Hematopoietic multipotent progenitor cell treated with erythropoietin and hydrocortisone succinate and interleukin-3 and kit ligand, for 8 days (in vitro differentiated cells): Measurements from ENCODE around the gene SLC25A11.

Experiments used
- DNase-seq: peaks from one replicate; pipeline ENCODE4 v3.0.0-alpha.2; 2015

The SLC25A11 gene

DNA sequence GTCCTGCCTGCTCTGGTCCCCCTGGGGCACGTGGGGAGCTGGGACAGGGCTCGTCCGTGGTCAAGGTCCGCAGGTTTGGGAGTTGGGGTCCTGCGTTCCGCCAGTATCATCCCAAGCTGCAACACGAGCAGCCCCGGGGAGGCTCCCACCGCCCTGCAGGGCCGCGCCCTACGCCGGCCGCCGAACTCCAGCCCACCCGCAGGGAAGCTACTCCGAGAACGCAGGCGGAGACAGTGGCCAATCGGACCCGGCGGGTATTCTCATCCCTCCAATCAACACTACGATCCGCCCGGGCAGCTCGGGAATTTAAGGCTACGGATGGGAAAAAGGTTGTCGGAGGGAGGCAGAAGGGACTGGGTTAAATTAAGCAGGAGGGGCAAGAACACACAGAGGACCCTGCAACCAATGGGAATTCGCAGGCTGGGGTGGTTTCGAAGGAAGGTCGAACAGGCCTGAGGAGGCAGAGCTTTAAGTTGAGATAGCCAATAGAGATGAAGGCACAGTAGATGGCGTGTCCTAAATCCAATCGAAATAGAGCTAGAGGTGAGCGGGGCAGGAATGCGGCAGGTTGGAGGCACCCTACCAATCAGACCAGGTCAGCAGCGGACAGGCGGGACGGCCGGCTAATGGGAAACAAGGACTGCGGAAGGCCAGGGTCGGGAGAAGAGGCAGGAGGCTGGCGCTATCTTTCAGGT lies 27.1 kb upstream of the SLC25A11 start:
- DNase-seq: peak; percentile 100

DNA sequence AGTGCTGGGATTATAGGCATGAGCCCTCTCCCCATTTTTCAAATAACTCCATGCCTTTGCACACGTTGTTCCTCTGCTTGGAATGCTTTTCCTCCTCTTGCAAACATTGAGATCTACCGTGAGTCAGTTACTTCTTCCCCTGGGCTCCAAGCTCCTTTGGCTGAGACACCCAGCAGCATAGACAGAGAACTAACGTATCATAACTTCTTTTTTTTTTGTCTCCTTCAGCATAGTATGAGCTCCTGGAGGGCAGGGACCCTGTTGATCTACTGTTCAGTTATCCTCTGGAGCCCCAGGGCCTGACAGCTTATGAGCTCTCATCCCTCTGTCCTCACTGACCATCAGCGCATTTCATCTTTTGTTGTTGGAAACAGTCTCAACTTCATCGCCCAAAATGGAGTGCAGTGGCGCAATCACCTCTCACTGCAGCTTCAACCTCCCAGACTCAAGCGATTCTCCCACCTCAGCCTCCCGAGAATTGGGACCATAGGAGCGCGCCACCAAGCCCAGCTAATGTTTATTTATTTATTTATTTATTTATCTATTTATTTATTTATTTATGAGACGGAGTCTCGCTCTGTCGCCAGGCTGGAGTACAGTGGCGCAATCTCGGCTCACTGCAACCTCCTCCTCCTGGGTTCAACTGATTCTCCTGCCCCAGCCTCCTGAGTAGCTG lies 25.6 kb upstream of the SLC25A11 start:
- no peak for DNase-seq

GRCh38 chr17:4960279-4960922 lies 20.6 kb upstream of the SLC25A11 start:
- DNase-seq: no peak

DNA sequence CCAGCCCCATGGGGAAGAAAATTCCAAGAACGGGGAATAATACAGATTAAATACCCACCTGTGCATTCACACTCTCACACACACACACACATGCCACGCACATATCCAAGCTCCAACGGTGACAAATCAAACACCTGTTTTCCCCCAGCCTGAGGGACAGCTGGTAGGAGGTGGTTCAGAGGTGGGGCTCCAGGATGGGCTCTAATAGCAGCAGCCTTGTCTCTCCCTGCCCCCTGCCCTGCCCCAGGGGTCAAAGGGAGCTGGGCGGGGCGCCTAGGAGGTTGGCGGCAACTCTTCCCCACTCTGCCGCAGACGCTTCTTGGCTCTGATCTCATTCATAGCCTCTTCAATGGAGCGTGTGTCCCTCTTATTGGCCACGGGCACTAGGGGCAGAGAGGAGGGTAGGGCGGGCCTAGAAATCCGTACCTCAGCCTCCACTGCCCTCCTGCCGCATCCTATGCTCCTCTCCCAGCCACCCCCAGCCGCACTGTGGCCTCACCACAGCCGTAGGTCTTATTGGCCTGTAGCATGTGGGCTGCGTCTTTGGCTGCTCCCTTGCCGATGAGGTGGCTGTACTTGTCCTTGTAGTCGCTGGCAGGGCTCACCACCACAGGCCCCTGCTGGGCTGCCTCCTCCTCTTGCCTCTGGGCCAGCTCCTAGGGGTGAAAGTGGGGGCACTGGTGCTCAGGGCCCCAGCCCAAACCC lies 19.6 kb upstream of the SLC25A11 start:
- DNase-seq: no peak

- DNase-seq: no peak
These were observed 18.3 kb upstream of the SLC25A11 start for GRCh38 chr17:4958102-4958501.

GRCh38 chr17:4956493-4957061 lies 16.7 kb upstream of the SLC25A11 start:
- DNase-seq: peak; percentile 69

- DNase-seq: no peak
These were observed 15.2 kb upstream of the SLC25A11 start for GRCh38 chr17:4955091-4955490.

DNA sequence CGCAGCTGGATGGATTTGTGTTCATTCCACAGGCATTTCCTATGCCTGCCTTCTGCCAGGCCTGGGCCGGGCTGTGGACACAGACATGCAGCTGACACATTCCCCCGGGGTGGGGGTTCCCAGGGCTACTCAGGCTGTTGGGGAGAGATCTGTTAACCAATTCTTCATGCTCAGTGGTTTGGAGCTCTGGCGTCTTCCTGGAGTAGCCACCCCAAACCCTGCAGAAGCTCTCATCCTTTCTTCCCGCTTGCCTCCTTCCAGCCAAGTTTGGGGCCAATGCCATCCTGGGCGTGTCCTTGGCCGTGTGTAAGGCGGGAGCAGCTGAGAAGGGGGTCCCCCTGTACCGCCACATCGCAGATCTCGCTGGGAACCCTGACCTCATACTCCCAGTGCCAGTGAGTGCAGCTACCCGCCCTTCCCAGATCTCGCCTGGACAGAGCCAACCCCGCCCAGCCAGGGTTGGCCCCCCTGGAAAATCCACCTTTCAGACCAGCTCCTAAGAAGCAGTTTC lies 13.7 kb upstream of the SLC25A11 start:
- DNase-seq: no peak

DNA sequence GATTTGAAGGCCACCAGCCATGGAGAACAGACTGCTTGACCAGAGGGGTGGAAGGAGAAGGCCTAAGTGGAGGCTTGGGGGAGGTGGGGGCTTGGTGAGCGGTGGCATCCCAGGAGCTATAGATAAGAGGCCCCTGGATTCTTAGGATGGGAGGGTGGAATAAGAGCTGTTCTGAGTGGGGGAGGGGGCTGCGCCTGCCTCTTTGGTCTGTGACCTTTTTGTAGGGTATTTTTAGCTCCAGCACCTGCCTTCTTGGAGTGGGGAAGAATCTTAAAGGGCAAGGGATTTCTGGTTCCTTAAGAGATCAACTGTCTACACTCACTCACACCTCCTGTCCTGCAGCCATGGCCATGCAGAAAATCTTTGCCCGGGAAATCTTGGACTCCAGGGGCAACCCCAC lies 11.6 kb upstream of the SLC25A11 start:
- no peak for DNase-seq

DNA sequence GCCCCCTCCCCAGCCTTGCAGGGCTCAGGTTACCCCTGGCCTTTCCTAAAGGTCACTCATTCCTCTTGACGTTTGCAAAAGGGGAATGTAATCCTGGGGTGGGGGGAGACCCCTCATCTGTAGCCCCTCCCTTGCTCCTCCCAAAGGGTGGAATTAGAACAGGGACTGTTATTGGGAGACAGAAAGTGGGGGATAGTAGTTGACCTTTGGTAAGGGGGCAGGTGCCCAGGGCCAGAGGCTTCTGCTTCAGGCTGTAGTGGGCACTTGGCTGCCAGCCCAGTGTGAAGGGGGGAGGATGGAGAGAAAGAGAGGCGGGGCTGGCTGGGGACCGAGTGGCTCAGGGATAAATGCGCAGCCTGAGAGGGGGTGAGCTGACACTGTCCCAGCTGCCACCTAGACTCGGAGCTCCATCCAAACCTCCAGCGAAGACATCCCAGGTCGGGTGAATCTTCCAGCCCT lies 10.9 kb upstream of the SLC25A11 start, which contains the start of gene ENO3:
ENO3 (plus strand) TSS at position 374 of the 459 bp plus-strand sequence. CDS start 711 bp downstream, outside the sequence.
- peak; percentile 56 for DNase-seq

- DNase-seq: peak; percentile 86
These were observed 10.4 kb upstream of the SLC25A11 start for GRCh38 chr17:4950075-4950745.

DNA sequence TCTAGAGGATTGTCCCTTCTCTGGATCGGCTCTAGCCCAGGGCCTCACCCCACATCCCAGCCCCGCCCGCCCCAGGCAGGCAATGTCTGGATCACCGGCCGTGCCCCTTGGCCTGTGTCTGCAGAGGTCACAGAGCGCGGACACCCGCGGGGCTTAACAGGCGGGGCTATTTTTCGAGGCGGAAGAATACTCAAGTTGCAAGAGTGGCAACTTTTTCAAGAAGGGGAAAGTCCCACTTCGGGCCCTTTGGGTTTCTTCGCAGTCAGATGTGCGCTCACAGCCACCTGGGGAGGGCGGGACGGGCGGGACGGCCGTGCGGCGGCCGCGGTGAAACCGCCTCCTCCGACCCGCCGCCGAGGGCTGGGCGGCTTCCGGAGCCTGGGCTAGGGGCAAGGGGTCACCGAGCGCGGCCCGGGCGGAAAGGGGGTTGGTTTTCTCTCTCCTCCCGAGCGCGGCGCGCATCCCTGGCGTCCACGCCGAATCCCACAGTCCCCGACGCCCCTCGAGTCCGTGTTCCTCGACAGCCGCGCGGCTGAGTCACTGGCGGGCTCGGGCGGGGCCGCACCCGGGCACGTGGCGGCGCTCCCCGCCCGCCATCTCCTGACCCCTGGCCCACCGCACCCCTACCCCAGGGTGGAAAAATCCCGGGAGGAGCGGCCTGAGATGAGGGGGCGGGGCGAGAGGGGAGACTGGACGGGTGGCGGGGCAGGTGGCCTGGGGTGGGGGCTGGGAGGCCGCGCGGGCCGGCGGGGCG lies 9.7 kb upstream of the SLC25A11 start:
- DNase-seq: peak; percentile 73

GRCh38 chr17:4948931-4949320 lies 9.1 kb upstream of the SLC25A11 start:
- peak; percentile 84 for DNase-seq

DNA sequence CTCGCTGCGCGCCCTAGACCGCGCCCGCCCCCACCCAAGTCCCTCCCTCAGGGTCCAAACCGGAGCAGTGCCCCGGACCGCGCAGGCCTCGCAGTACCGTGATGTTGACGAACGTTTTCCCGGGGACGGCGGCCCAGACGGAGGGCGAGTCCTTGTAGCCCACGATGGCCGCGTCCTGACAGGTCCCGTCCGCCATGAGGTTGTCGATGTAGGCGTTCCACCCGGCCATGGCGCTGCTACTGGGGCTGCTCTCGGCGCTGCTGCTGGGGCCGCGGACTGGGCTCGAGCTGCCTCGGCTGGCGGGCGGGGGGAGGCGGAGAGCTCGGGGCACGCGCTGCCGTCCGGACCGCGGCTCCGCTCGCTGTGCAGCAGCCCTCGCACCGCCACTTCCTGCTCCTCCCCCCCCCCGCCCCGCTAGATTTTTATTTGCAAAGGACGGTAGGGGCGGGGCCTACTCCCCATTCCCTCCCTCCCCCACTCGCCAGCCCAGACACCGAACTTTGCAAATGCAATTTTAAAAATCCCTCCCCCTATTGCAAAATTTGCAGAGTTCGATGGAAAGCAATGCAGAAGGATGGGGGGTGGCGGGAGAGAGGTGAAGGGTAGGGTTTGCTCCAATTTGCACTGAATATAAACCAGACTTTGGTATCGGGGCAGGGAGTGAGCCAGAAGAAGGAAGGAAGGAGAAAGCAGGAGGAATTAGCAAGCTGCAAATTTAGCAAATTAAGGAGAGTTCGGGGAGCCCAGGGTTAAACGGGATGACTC lies 8.5 kb upstream of the SLC25A11 start, which contains the start of gene PFN1:
PFN1 (minus strand) TSS at position 365 of the 765 bp plus-strand sequence; CDS start at position 229, 136 bp downstream.
- peak; percentile 91 for DNase-seq

- peak; percentile 61 for DNase-seq
These were observed 7.7 kb upstream of the SLC25A11 start for GRCh38 chr17:4947411-4948165.

DNA sequence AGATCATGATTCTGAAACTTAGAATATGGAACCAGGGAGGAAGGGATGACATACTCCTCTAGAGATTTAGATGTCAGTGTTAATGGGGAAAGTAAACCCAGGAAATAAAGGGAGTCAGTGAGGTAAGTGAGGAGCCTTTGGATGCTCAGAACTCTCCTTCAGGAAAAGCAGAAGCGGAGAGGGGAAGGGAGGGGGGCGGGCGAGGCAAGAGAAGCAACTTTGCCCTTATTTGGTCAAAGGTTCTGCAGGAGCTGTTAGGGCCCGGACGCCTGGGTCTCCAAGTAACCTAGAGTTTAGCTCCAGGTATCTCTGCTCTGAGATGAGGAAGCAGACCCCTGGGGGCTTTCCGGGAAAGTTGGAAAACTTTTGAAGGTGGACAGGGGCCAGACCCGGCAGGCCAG lies 7.2 kb upstream of the SLC25A11 start:
- no peak for DNase-seq

- DNase-seq: peak; percentile 16
These were observed 6.6 kb upstream of the SLC25A11 start for GRCh38 chr17:4946312-4946976.

- DNase-seq: no peak
These were observed 6.1 kb upstream of the SLC25A11 start for GRCh38 chr17:4945944-4946280.
